ENCODE measurements around the gene UFSP2.
A peak's percentile ranks its signal among the peaks of the same experiment; 100 is the strongest.

Gene UFSP2

GRCh38 chr4:185425647-185426352, at the start of gene UFSP2:
UFSP2 (minus strand) TSS chr4:185425964; CDS start chr4:185425868, 96 bp downstream.
- peak; percentile 88 for DNase-seq

- DNase-seq = no peak
Observed at GRCh38 chr4:185473247-185473646, 47.5 kb upstream of the UFSP2 start.

- DNase-seq = peak; percentile 13
Observed at GRCh38 chr4:185472103-185472542, 46.4 kb upstream of the UFSP2 start.

GRCh38 chr4:185471235-185472102, 45.7 kb upstream of the UFSP2 start, which contains the start of gene CCDC110:
CCDC110 (minus strand) TSS chr4:185471733; CDS start chr4:185471683, 50 bp downstream.
- DNase-seq = peak; percentile 80

GRCh38 chr4:185470501-185471195, 44.9 kb upstream of the UFSP2 start:
- peak; percentile 53 for DNase-seq

- DNase-seq = no peak
Observed at GRCh38 chr4:185469580-185470154, 43.9 kb upstream of the UFSP2 start.

GRCh38 chr4:185468999-185469398, 43.2 kb upstream of the UFSP2 start:
- DNase-seq = no peak

- DNase-seq = no peak
Observed at GRCh38 chr4:185467991-185468390, 42.2 kb upstream of the UFSP2 start.

GRCh38 chr4:185467101-185467500, 41.3 kb upstream of the UFSP2 start:
- DNase-seq = no peak

- DNase-seq = no peak
Observed at GRCh38 chr4:185465707-185466106, 39.9 kb upstream of the UFSP2 start.

GRCh38 chr4:185464887-185465286, 39.1 kb upstream of the UFSP2 start:
- DNase-seq = no peak

GRCh38 chr4:185464183-185464582, 38.4 kb upstream of the UFSP2 start:
- DNase-seq = no peak

GRCh38 chr4:185463541-185463940, 37.8 kb upstream of the UFSP2 start:
- DNase-seq = no peak

GRCh38 chr4:185461565-185461964, 35.8 kb upstream of the UFSP2 start:
- no peak for DNase-seq

GRCh38 chr4:185457136-185457535, 31.4 kb upstream of the UFSP2 start:
- no peak for DNase-seq

- DNase-seq = no peak
Observed at GRCh38 chr4:185456131-185456530, 30.4 kb upstream of the UFSP2 start.

GRCh38 chr4:185445209-185445608, 19.4 kb upstream of the UFSP2 start:
- no peak for DNase-seq

- DNase-seq = no peak
Observed at GRCh38 chr4:185441479-185441878, 15.7 kb upstream of the UFSP2 start.

GRCh38 chr4:185437809-185438208, 12.0 kb upstream of the UFSP2 start:
- no peak for DNase-seq

GRCh38 chr4:185435466-185435865, 9.7 kb upstream of the UFSP2 start:
- DNase-seq = no peak

GRCh38 chr4:185429660-185430059, 3.9 kb upstream of the UFSP2 start:
- no peak for DNase-seq

GRCh38 chr4:185426960-185427688, 1.4 kb upstream of the UFSP2 start:
- DNase-seq = no peak
